Pancreas (tissue), 10 donors: Measurements from ENCODE around the gene IL18R1. TPM values are rescaled to one million over a fixed set of nuclear protein-coding genes. Genes with fewer than 3 reads are reported as not detected.
A peak's percentile ranks its signal among the peaks of the same experiment; 100 is the strongest.

Experiments used
- ATAC-seq, 4 donors: fragments of 200-7000 bp; cut with Tn5 transposase; one replicate each; pipeline versions ENCODE4 v1.8.0 to v1.9.1; 2020; ENCODE audit warnings: mild to moderate bottlenecking in 4 of 4, moderate library complexity in 4 of 4
- DNase-seq, 6 donors: peaks; one replicate each; pipeline ENCODE4 v3.0.0-alpha.2; 2020
- FAIRE-seq: peaks from 2 replicates; lab custom pipeline; 2012; peaks lifted over from hg19 to GRCh38; lab: Jason Lieb, UNC
- H3K27ac ChIP-seq, 4 donors: fragments of 200-600 bp; sonication (generic); 1 replicate in 3 of 4; 2 replicates in 1 of 4; pipeline versions ENCODE4 v1.5.0 to v1.8.0; 2020
- H3K27me3 ChIP-seq, 4 donors: fragments of 200-600 bp; one replicate each; pipeline ENCODE4 v1.8.0; 2021
- H3K36me3 ChIP-seq, 3 donors: fragments of 200-600 bp; sonication (generic) in 1 of 3; one replicate each; pipeline versions ENCODE4 v1.5.0 to v1.8.0; 2020 to 2021
- H3K4me1 ChIP-seq, 3 donors: fragments of 200-600 bp; one replicate each; pipeline ENCODE4 v1.8.0; 2021
- H3K4me3 ChIP-seq, 4 donors: fragments of 200-600 bp; sonication (generic) in 2 of 4; one replicate each; pipeline versions ENCODE4 v1.5.0 to v1.8.0; 2020 to 2021
- H3K9me3 ChIP-seq, 4 donors: fragments of 200-600 bp; one replicate each; pipeline ENCODE4 v1.8.0; 2021
- CTCF ChIP-seq, 4 donors: fragments of 200-600 bp; sonication (generic) in 3 of 4; IDR thresholded peaks; one replicate each; pipeline versions ENCODE4 v1.5.0 to v1.8.0; 2021; ENCODE audit warnings: antibody characterized with exemption in 4 of 4
- WGBS, 2 donors: extraction: QIAGEN DNeasy Blood & Tissue Kit; methylation state at CpG; one replicate each; pipeline ENCODE4 v1.1.7; 2013; 5-methylcytosine and 5-hydroxymethylcytosine counted together
- intact Hi-C, 3 donors: fragments of 100-400 bp; cut with DNase I; formaldehyde crosslinking; loops; one replicate each; pipeline versions ENCODE4 v1.11.1 to v1.14.2; 2022
- polyA plus RNA-seq, 2 donors: library from polyadenylated mRNA; stranded (reverse); fragments of 200-250 nt; gene quantifications; one replicate each; pipeline ENCODE4 v1.2.3, GENCODE V29; 2013
- total RNA-seq, 6 donors: library from RNA; stranded (reverse); fragmentation: NEBNext Ultra II Directional in 4 of 6; extraction: Animal tissue kit (Norgen Biotek cat#: 25700) in 4 of 6; gene quantifications; one replicate each; pipeline versions ENCODE4 v1.2.1 to v1.2.4, GENCODE V29; 2021 to 2023
- donor health status: healthy with polysubstance abuse.
- donor health status: DM: no; HTN: no; CAD: no; lungs with moderate emphysema.
- donor health status: DM: no; HTN: no; CAD: no.
- donor health status: control.
- donor health status: control.
- donor health status: Bipolar disorder and iron deficiency.
- donor health status: DM: yes; HTN: yes; CAD: no.
- donor health status: DM: no; HTN: no; CAD: no.
- donor health status: DM: no; HTN: no; CAD: no.
- donor health status: DM: yes; HTN: yes; CAD: no.

The IL18R1 gene
- total and polyA plus RNA-seq, 8 donors = 0.51 to 1.6 (median 0.91) TPM

- Histone ChIP-seq H3K27me3 (no peaks in the 10 kb centered on the region), H3K36me3 (no peaks in the 10 kb centered on the region), H3K27ac (peak overlapping the region in 1 of 4 donors; percentile 50), H3K4me1 (no peaks in the 10 kb centered on the region), H3K9me3 (no peaks in the 10 kb centered on the region), H3K4me3 (peak overlapping the region in 3 of 4 donors; percentile 37 to 83 (median 57))
- FAIRE-seq (no peak), DNase-seq (no peak), ATAC-seq (no peak)
- WGBS, 2 donors = 27 to 28% methylated on average over 7 of the region's 7 CpGs
- intact Hi-C loops = no loop called here
- TF ChIP-seq CTCF (IDR thresholded peaks at IDR 0.05) = no peak
Measured at GRCh38 chr2:102356381-102356712, 751 bp downstream of the IL18R1 start.

GRCh38 chr2:102356741-102357140 lies 1.1 kb downstream of the IL18R1 start:
- ATAC-seq (no peak), DNase-seq (no peak), FAIRE-seq (no peak)
- H3K36me3 ChIP-seq = no peaks in the 10 kb centered on the region
- intact Hi-C loops = no loop called here
- H3K27ac ChIP-seq = no peak overlapping the region
- 69 to 72% methylated on average over 2 of the region's 2 CpGs for WGBS, 2 donors
- H3K9me3 ChIP-seq = no peaks in the 10 kb centered on the region
- no peak overlapping the region for H3K4me3 ChIP-seq
- no peaks in the 10 kb centered on the region for H3K4me1 ChIP-seq
- no peak for TF ChIP-seq CTCF (IDR thresholded peaks at IDR 0.05)
- no peaks in the 10 kb centered on the region for H3K27me3 ChIP-seq

GRCh38 chr2:102357937-102358336 lies 2.3 kb downstream of the IL18R1 start:
- intact Hi-C loops = no loop called here
- H3K27ac ChIP-seq = no peak overlapping the region
- FAIRE-seq (no peak), ATAC-seq (no peak), DNase-seq (no peak)
- no peak for TF ChIP-seq CTCF (IDR thresholded peaks at IDR 0.05)
- H3K4me1 ChIP-seq = no peaks in the 10 kb centered on the region
- WGBS, 2 donors = 34 to 47% methylated on average over 2 of the region's 2 CpGs
- no peak overlapping the region for H3K4me3 ChIP-seq
- H3K27me3 ChIP-seq = no peaks in the 10 kb centered on the region
- H3K36me3 ChIP-seq = no peaks in the 10 kb centered on the region
- H3K9me3 ChIP-seq = no peaks in the 10 kb centered on the region

- H3K27ac ChIP-seq = no peak overlapping the region
- intact Hi-C loops = no loop called here
- no peak for TF ChIP-seq CTCF (IDR thresholded peaks at IDR 0.05)
- ATAC-seq (no peak), DNase-seq (no peak), FAIRE-seq (no peak)
- WGBS, 2 donors = 80 to 93% methylated on average over 8 of the region's 8 CpGs
- no peaks in the 10 kb centered on the region for H3K9me3 ChIP-seq
- no peaks in the 10 kb centered on the region for H3K36me3 ChIP-seq
- no peak overlapping the region for H3K4me3 ChIP-seq
- no peaks in the 10 kb centered on the region for H3K27me3 ChIP-seq
- H3K4me1 ChIP-seq = no peaks in the 10 kb centered on the region
Measured at GRCh38 chr2:102358496-102358895, 2.9 kb downstream of the IL18R1 start.

GRCh38 chr2:102359527-102359926 lies 3.9 kb downstream of the IL18R1 start:
- intact Hi-C loops = no loop called here
- no peak for TF ChIP-seq CTCF (IDR thresholded peaks at IDR 0.05)
- H3K4me3 ChIP-seq = no peak overlapping the region
- H3K27ac ChIP-seq = no peak overlapping the region
- no peak for DNase-seq
- no peaks in the 10 kb centered on the region for H3K27me3 ChIP-seq
- WGBS, 2 donors = 58 to 66% methylated on average over 3 of the region's 3 CpGs
- H3K36me3 ChIP-seq = no peaks in the 10 kb centered on the region
- ATAC-seq = no peak
- H3K4me1 ChIP-seq = no peaks in the 10 kb centered on the region
- FAIRE-seq = no peak
- no peaks in the 10 kb centered on the region for H3K9me3 ChIP-seq
